Hepatocyte (in vitro differentiated cells): ENCODE data around the gene DNAAF1.

Source experiments
- CTCF ChIP-seq: fragments of 200-600 bp; sonication (generic); IDR thresholded peaks from 2 replicates; pipeline ENCODE4 v1.5.1; 2016; ENCODE audit warnings: antibody characterized with exemption, mild to moderate bottlenecking; ENCODE audit not compliant: poor library complexity
- EZH2phosphoT487 ChIP-seq: fragments of 200-600 bp; sonication (generic); IDR thresholded peaks from one replicate; pipeline ENCODE4 v1.6.1; 2018; ENCODE audit warnings: antibody characterized with exemption, mild to moderate bottlenecking, low read depth, moderate library complexity; ENCODE audit not compliant: unreplicated experiment, severe bottlenecking

GRCh38 chr16:84218176-84218823, 73.2 kb downstream of the DNAAF1 start:
- TF ChIP-seq CTCF (no peak), EZH2phosphoT487 (no peak)
